ENCODE data around the gene FNDC5.
A peak's percentile ranks its signal among the peaks of the same experiment; 100 is the strongest.

FNDC5 gene

GRCh38 chr1:32863881-32864245, 6.8 kb downstream of the FNDC5 start:
- no peak for DNase-seq

- DNase-seq, result no peak
Measured at GRCh38 chr1:32863218-32863880, 7.4 kb downstream of the FNDC5 start.

DNA sequence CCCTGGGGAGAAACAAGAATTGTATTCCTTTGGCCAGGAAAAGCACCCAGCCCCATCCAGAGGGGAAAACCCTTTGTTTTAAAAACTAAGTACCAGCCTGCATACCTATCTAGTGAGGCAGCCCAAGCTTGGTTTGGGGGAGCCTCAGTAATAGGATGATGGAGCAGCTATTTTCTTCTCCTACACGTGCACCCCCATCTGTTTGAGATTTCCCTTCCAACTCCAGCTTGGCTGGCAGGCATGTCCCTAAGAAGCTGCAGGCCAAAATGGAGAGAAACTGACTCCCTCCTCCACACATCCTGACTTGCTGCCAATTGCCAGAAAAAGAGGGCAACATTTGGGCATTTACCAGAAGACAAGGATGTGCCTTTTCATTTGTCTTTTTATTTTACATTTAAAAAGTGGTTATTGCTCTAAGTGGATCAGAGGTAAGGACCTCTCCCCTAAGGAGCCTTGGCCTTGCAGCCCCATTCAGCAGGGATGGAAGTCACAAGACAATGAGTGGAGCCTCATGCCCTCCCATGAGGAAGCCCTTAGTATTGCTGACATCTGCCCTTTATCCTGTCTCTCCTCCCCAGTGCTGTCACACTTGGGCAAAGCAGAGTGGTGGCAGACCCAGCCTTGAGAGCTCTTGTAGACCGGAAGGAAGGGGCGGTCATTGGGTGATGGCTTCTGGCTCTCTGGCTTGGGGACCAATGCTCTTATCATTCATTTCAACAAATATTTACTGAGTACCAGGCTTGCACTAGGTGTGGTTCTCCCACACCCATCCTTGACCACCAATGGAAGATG, 8.6 kb downstream of the FNDC5 start:
- no peak for DNase-seq

GRCh38 chr1:32860566-32860965, 10.1 kb downstream of the FNDC5 start:
- DNase-seq, result no peak

GRCh38 chr1:32859915-32860314, 10.8 kb downstream of the FNDC5 start:
- no peak for DNase-seq

DNA sequence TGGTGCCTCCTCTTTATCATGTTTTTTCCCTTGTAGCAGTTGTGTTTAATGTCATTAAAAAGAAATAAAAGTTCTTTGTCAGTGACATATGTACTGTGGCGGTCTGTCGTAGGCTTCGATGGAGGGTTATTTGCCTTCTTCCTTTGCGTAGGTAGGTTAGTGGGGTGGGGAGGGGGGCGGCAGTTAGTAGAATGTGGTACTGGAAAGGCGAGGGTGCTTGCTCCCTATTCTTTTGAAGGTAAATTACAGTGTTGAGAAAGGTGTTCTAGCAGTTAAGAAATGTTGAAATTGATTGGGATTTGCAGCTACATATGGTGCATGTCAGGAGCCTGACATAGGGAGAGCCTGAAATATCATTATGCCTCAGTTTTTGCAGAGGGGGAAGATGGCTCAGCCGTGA, 11.9 kb downstream of the FNDC5 start:
- DNase-seq, result no peak

- no peak for DNase-seq
Measured at GRCh38 chr1:32858136-32858535, 12.6 kb downstream of the FNDC5 start.

DNA sequence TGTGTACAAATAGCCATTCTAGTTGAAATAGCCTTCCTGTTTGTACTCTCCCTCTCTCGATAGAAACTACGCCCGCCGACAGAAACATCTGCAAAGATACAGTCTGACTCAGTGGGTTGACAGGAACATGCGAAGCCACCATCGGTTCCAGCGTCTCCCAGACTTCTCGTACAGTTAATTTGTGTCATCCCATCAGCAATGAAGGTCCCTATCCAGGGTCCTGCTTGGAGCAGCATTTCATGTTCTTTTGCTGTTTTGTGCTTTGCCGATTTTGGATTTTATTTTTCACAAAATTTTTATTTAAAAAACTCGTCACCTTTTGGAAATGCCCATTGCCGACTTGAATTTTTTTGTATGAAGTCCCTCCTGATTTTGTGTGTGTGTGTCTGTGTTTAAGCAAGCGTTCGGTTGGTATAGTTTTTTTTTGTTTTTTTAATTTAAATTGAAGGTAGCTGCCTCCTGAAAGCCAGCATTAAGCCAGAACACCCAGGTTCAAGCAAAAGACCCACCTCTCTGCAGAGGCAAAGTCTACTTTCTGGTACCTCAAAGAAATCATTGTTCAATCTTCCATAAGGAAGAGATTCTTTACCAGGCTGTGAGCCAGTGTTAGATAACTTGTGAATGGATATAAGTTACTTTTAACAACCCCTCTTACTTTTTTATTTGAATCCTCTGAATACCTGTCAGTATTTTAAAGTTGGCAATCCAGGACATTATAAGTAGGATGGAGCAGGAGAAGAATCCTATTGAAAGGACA, 14.7 kb downstream of the FNDC5 start:
- DNase-seq, result no peak

DNA sequence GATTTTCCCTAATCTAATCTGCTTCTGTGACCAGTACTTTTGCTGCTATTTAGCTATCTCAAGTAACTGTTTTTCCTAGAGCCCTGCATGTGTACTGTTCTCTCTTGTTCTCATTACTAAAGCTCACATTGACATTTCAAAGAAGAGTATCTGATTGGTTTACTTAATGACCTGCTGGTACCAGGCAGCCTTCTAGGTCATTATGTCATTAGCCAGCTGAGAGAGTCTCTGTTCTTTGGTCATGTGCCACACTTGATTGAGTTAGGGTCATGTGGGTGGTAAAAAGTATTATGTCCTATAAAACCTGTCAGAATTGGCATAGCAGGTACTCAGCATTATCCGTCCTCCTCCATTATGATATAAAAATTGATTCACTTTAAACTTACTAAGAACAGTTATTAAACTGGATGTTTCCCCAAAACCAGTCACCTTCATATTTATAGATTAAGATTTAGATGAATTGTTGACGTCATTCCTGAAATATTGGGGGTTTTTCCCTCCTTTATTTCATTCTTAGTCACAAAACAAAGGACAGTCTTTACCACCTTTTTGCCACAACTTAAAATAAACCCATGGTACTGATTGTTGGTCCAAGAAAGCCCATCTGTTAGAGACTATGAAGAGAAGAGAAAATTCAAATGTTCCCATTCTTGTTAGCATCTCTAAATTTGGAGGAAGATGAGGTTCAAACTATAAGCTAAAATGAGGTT, 22.2 kb downstream of the FNDC5 start:
- no peak for DNase-seq

GRCh38 chr1:32831878-32832277, 38.8 kb downstream of the FNDC5 start:
- no peak for DNase-seq

DNA sequence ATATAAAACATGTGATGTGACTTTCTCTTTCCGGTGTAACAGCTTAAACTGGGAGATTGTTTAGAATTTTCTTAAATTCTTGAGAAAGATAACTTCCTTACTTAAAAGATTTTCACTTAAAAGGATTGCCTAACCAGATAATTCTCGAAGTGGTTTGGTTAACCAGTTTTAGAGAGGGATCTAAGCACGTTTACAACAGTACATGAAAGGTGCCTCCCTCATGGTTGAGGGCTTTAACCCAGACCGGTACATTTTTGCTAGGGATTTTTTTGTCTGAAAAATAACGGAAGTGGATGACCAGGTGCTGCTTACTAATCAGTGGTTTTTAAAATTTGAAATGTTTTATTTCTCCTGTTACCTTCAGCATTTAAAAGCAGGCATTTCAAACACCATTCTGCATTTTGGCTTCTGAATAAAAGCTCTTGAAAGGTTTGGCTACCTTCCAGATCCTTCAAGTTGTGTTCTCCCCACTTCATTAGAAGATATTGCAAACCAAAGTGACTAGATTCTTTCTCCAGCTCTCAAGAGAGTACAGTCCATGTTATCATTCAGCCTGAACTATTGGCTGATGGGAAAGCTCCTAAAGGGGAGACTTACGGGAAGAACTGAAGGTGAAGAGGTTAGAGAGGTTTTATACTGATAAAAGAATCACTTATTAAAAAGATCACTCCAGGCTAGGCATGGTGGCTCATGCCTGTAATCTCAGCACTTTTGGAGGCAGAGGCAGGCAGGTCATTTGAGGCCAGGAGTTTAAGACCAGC, 40.4 kb downstream of the FNDC5 start:
- DNase-seq, result no peak

- no peak for DNase-seq
Measured at GRCh38 chr1:32828341-32828740, 42.4 kb downstream of the FNDC5 start.

DNA sequence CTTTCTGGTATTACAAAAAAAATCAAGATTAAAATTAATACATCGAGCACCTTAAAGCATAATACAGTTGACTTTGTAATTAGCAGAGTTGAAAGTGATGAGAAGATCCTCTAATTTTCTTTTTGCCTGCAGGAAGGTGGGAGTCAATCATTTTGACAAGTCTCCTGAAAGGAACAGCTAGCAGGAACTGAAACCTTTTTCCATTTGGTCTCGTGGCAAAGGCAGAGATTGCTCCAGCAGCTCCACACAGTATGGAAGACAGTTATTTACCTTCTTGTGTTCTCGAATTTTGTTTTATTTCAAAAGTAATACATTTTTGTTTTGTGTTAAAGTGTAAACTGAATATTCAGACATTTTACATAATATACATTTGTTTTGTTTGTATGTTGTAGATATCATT, 45.5 kb downstream of the FNDC5 start:
- no peak for DNase-seq

GRCh38 chr1:32818804-32819541, 51.7 kb downstream of the FNDC5 start:
- no peak for DNase-seq

- DNase-seq, result peak; percentile 72
Measured at GRCh38 chr1:32817815-32818786, 52.6 kb downstream of the FNDC5 start.

- DNase-seq, result peak; percentile 99
Measured at GRCh38 chr1:32817159-32817814, 53.4 kb downstream of the FNDC5 start, which contains the start of the genes S100PBP and YARS1. Gene S100PBP, plus strand, starts transcription at chr1:32817653. Its CDS starts 8,447 bp downstream, at chr1:32826100. Gene YARS1, minus strand, starts transcription at chr1:32817358. Its CDS starts 114 bp downstream, at chr1:32817244.

DNA sequence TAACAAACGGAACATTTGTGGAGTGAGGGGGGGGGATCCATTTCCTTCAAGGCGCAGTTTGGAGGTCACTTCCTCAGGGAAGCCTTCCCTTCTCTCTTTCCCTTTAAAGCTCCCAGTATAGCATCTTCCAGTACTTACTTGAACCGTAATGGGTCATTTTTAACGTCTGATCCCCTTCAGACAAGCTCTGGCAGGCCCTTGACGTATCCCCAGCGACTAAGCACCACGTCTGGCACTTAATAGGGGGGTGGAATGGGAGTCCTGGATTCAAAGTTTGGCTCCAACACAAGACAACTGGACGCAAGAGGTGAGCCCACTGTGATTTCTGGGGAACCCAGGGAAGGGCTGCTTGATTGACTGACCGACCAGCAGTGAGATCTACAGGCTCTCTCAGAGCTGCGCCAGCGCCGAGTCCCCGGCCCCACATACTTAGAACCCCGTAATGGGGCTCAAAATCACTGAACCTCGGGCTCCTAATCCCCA, 54.0 kb downstream of the FNDC5 start:
- DNase-seq, result no peak

DNA sequence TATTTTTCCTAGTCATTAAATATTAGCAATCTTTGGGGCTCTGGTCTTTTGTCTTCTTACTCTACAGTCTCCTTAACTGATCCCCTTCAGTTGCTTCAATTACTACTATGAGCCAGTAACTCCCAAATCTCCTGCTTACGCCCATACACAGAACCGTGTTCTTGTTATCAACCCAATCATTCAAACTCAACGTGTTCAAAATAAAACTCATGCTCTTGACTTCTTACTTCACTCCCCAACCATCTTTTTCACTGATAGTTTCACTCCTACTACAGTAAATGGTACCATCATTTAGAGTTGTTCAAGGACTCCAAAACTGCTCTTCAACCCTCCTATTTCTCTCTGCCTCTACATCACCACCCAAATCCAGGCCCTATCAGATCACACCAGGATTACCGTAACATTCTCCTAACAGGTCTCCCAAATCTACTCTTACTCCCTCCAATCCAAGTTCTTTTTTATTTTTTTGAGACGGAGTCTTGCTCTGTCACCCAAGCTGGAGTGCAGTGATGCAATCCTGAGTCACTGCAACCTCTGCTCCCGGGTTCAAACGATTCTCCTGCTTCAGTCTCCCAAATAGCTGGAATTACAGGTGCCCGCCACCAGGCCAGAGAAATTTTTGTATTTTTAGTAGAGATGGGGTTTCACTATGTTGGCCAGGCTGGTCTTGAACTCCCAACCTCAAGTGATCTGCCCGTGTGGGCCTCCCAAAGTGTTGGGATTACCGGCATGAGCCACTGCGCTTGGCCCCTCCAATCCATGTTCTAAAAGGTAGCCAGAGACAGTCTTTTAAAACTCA, 56.6 kb downstream of the FNDC5 start:
- DNase-seq, result no peak

All from activated CD8-positive, alpha-beta memory T cell treated with anti-CD3 and anti-CD28 coated beads, Interleukin-2, amount 50 U/mL, for 48 hours (primary cell).